ENCODE results near the gene TMA16. TPM values are rescaled to one million over a fixed set of nuclear protein-coding genes. Genes with fewer than 3 reads are reported as not detected.
A peak's percentile ranks its signal among the peaks of the same experiment; 100 is the strongest.

TMA16 gene
- total RNA-seq, 4 donors from 2014 or later: 4.0 to 15.4 (median 8.7) TPM

GRCh38 chr4:163540448-163540847, 46.0 kb downstream of the TMA16 start:
- no peaks in the 10 kb centered on the region for H3K36me3 ChIP-seq
- H3K9me3 ChIP-seq: no peaks in the 10 kb centered on the region
- H3K27ac ChIP-seq: no peak overlapping the region
- in situ Hi-C loops (cut with MboI; ENCODE audit: low sequenced_read_pairs in 4 of 4) (loop anchor here in 2 of 4 donors (25.0 kb wide), 2 partner anchors 1053 to 1197 kb away; no protein-coding TSS in a partner anchor), intact Hi-C loops (cut with DNase I; ENCODE audit: low total_unique reads) (no loop called here)
- no peak for ATAC-seq
- no peaks in the 10 kb centered on the region for H3K4me1 ChIP-seq
- no peaks in the 10 kb centered on the region for H3K27me3 ChIP-seq
- no peak for DNase-seq
- H3K4me3 ChIP-seq: no peak overlapping the region
- TF ChIP-seq CTCF (IDR thresholded peaks at IDR 0.05 in 4 of 5, conservative IDR thresholded peaks at IDR 0.05 in 1 of 5): no peak

DNA sequence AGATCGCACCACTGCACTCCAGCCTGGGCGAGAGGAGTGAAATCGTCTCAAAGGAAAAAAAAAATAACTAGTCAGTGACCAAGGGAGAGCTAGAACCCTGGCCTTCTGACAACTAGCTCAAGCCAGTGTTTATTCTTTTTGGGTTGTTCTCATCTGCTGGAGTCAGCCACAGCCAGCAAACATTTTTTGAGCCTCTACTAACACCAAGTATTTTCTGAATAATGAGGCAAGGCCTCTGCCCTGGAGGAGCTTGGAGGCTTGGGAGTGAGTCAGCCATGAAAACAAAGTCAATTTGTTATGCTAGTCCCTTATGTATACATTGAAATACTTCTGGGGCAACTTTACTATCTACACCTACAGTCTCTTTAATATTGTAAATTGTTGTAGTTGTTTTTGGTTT, 46.5 kb downstream of the TMA16 start:
- no peak for TF ChIP-seq CTCF (IDR thresholded peaks at IDR 0.05 in 4 of 5, conservative IDR thresholded peaks at IDR 0.05 in 1 of 5)
- no peak for TF ChIP-seq POLR2A (IDR thresholded peaks at IDR 0.05)
- Histone ChIP-seq H3K9me3 (no peaks in the 10 kb centered on the region), H3K27me3 (no peaks in the 10 kb centered on the region), H3K27ac (no peak overlapping the region), H3K4me3 (no peak overlapping the region), H3K36me3 (no peaks in the 10 kb centered on the region), H3K4me1 (no peaks in the 10 kb centered on the region)
- no peak for DNase-seq
- ATAC-seq: no peak
- intact Hi-C loops (cut with DNase I; ENCODE audit: low total_unique reads) (no loop called here), in situ Hi-C loops (cut with MboI; ENCODE audit: low sequenced_read_pairs in 4 of 4) (loop anchor here in 2 of 4 donors (25.0 kb wide), 2 partner anchors 1054 to 1196 kb away; no protein-coding TSS in a partner anchor)

- Histone ChIP-seq H3K9me3 (no peaks in the 10 kb centered on the region), H3K27ac (no peak overlapping the region), H3K4me1 (no peaks in the 10 kb centered on the region), H3K36me3 (no peaks in the 10 kb centered on the region), H3K27me3 (no peaks in the 10 kb centered on the region), H3K4me3 (no peak overlapping the region)
- no peak for ATAC-seq
- no peak for DNase-seq
- intact Hi-C loops (cut with DNase I; ENCODE audit: low total_unique reads): no loop called here
- in situ Hi-C loops (cut with MboI; ENCODE audit: low sequenced_read_pairs in 4 of 4): loop anchor here in 2 of 4 donors (25.0 kb wide), 2 partner anchors 1055 to 1195 kb away; no protein-coding TSS in a partner anchor
- TF ChIP-seq CTCF (IDR thresholded peaks at IDR 0.05 in 4 of 5, conservative IDR thresholded peaks at IDR 0.05 in 1 of 5) (no peak), POLR2A (IDR thresholded peaks at IDR 0.05) (no peak)
These were observed 47.8 kb downstream of the TMA16 start for GRCh38 chr4:163542275-163542674.

DNA sequence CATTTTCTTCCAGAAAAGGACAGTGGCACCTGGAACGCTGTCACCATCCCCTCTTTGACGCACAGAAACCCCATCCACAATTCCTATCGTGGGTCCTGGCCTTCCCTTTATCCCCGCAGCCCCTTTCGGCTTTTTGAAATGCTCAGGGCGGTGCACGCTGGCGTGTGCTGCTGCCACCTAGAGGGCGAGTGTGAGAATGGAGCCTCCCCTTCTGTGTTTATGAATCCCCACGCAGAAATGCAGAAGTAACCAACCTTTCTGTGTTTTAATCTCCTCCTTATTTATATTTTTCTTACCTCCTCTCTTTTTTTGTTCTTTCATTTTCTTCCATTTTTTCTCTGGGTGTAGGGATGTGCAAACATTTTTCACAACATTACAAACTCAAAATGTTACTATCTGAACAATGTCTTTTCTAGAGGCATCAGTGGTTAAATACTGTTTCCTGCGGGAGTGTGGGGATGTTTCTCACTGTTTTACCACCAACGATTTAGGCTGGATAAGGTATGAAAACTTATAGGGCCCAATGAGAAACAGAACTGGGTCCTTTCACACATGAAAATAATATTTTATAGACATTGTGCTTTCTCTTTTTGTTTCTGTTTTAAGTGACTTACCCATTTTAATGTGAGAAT, 50.0 kb downstream of the TMA16 start:
- Histone ChIP-seq H3K27me3 (no peaks in the 10 kb centered on the region), H3K9me3 (no peaks in the 10 kb centered on the region), H3K4me3 (peak overlapping the region in 3 of 4 donors; percentile 27 to 45 (median 45)), H3K27ac (no peak overlapping the region), H3K36me3 (no peaks in the 10 kb centered on the region), H3K4me1 (no peaks in the 10 kb centered on the region)
- intact Hi-C loops (cut with DNase I; ENCODE audit: low total_unique reads): loop anchor here (5.0 kb wide), 1 partner anchor 1047 kb away; no protein-coding TSS in a partner anchor
- TF ChIP-seq CTCF (IDR thresholded peaks at IDR 0.05 in 4 of 5, conservative IDR thresholded peaks at IDR 0.05 in 1 of 5) (peak; percentile 38 to 90 (median 62)), POLR2A (IDR thresholded peaks at IDR 0.05) (no peak)
- ATAC-seq: peak; percentile 36 to 68
- in situ Hi-C loops (cut with MboI; ENCODE audit: low sequenced_read_pairs in 4 of 4): loop anchor here in 2 of 4 donors (5.0 to 25.0 kb wide), 3 partner anchors 57 to 1193 kb away; no protein-coding TSS in a partner anchor
- peak in 1 of 2 donors; percentile 15 for DNase-seq
